H9 (cell line): ENCODE results near the gene STIL. TPM values are rescaled to one million over a fixed set of nuclear protein-coding genes. Genes with fewer than 3 reads are reported as not detected.
"Not testable (repeated sequence)": the region's sequence is repeated elsewhere in the genome, so short reads cannot be mapped to it uniquely, and the experiment has no call there.

Experiments used
- DNase-seq: peaks from one replicate; pipeline ENCODE4 v3.0.0-alpha.2; 2017
- H2AFZ ChIP-seq: one replicate; pipeline ENCODE4 v1.6.1; 2013; ENCODE audit warnings: mild to moderate bottlenecking, low read length, control low read depth, moderate library complexity
- H2AK5ac ChIP-seq: 2 replicates; pipeline ENCODE4 v1.6.1; 2013; ENCODE audit warnings: low read length, control low read depth, mixed read lengths; ENCODE audit not compliant: insufficient read length
- H2BK120ac ChIP-seq: one replicate; pipeline ENCODE4 v1.6.1; 2013; ENCODE audit warnings: low read depth, mild to moderate bottlenecking, low read length, control low read depth, inconsistent platforms; ENCODE audit not compliant: poor library complexity, severe bottlenecking
- H2BK12ac ChIP-seq: 2 replicates; pipeline ENCODE4 v1.6.1; 2013; ENCODE audit warnings: low read length, control low read depth, mixed read lengths, low read depth; ENCODE audit not compliant: insufficient read length
- H2BK15ac ChIP-seq: 2 replicates; pipeline ENCODE4 v1.6.1; 2013; ENCODE audit warnings: low read depth, low read length, control low read depth
- H2BK20ac ChIP-seq: one replicate; pipeline ENCODE4 v1.6.1; 2013; ENCODE audit warnings: low read depth, mild to moderate bottlenecking, low read length, control low read depth, inconsistent platforms; ENCODE audit not compliant: poor library complexity, severe bottlenecking
- H2BK5ac ChIP-seq: 2 replicates; pipeline ENCODE4 v1.6.1; 2013; ENCODE audit warnings: low read length, control low read depth, mixed read lengths; ENCODE audit not compliant: insufficient read length
- H3K14ac ChIP-seq: 2 replicates; pipeline ENCODE4 v1.6.1; 2013; ENCODE audit warnings: low read length, control low read depth; ENCODE audit not compliant: insufficient read depth
- H3K18ac ChIP-seq: 2 replicates; pipeline ENCODE4 v1.6.1; 2013; ENCODE audit warnings: low read depth, mild to moderate bottlenecking, mixed read lengths, low read length, control low read depth; ENCODE audit not compliant: insufficient read length
- H3K23ac ChIP-seq: 2 replicates; pipeline ENCODE4 v1.6.1; 2013; ENCODE audit warnings: low read length, control low read depth, mixed read lengths, low read depth; ENCODE audit not compliant: insufficient read length
- H3K23me2 ChIP-seq: 2 replicates; pipeline ENCODE4 v1.6.1; 2013; ENCODE audit warnings: low read depth, mild to moderate bottlenecking, mixed read lengths, low read length, control low read depth; ENCODE audit not compliant: insufficient read length, poor library complexity, severe bottlenecking
- H3K27ac ChIP-seq: 2 replicates; pipeline ENCODE4 v1.5.1; 2013; ENCODE audit warnings: low read length, control low read depth, mixed read lengths, low read depth; ENCODE audit not compliant: insufficient read length
- H3K27me3 ChIP-seq: 2 replicates; pipeline ENCODE4 v1.6.1; 2013; ENCODE audit warnings: low read length, control low read depth, inconsistent platforms; ENCODE audit not compliant: insufficient read depth
- H3K4ac ChIP-seq: 2 replicates; pipeline ENCODE4 v1.6.1; 2013; ENCODE audit warnings: low read depth, mild to moderate bottlenecking, control low read depth, inconsistent platforms, low read length, moderate library complexity
- H3K4me1 ChIP-seq: 2 replicates; pipeline ENCODE4 v1.6.1; 2013; ENCODE audit warnings: low read length, control low read depth, inconsistent platforms; ENCODE audit not compliant: insufficient read depth
- H3K4me2 ChIP-seq: 2 replicates; pipeline ENCODE4 v1.6.1; 2013; ENCODE audit warnings: low read length, control low read depth, mixed read lengths; ENCODE audit not compliant: insufficient read length, insufficient read depth
- H3K56ac ChIP-seq: 2 replicates; pipeline ENCODE4 v1.6.1; 2013; ENCODE audit warnings: low read depth, mild to moderate bottlenecking, mixed read lengths, low read length, control low read depth; ENCODE audit not compliant: insufficient read length
- H3K79me1 ChIP-seq: 2 replicates; pipeline ENCODE4 v1.6.1; 2013; ENCODE audit warnings: low read depth, mild to moderate bottlenecking, moderate library complexity, low read length, control low read depth, inconsistent platforms; ENCODE audit not compliant: insufficient read depth, poor library complexity, severe bottlenecking
- H3K79me2 ChIP-seq: 2 replicates; pipeline ENCODE4 v1.6.1; 2013; ENCODE audit warnings: low read length, control low read depth, inconsistent platforms; ENCODE audit not compliant: insufficient read depth
- H3K9ac ChIP-seq: 2 replicates; pipeline ENCODE4 v1.6.1; 2013; ENCODE audit warnings: low read length, control low read depth, mixed read lengths; ENCODE audit not compliant: insufficient read length; ENCODE audit errors: extremely low read depth
- H3K9me3 ChIP-seq: one replicate; pipeline ENCODE4 v1.6.1; 2013; ENCODE audit warnings: low read depth, low read length, inconsistent platforms; ENCODE audit not compliant: control insufficient read depth
- H3T11ph ChIP-seq: one replicate; pipeline ENCODE4 v1.6.1; 2013; ENCODE audit warnings: mild to moderate bottlenecking, low read length, control low read depth, inconsistent platforms
- H4K20me1 ChIP-seq: one replicate; pipeline ENCODE4 v1.6.1; 2013; ENCODE audit not compliant: control insufficient read depth, insufficient read length, insufficient read depth
- H4K5ac ChIP-seq: 2 replicates; pipeline ENCODE4 v1.6.1; 2013; ENCODE audit warnings: low read depth, mild to moderate bottlenecking, mixed read lengths, low read length, control low read depth; ENCODE audit not compliant: insufficient read length
- H4K8ac ChIP-seq: replicated peaks from 2 replicates; pipeline ENCODE4 v1.6.1; 2013; ENCODE audit warnings: low read length, control low read depth, mixed read lengths, low read depth; ENCODE audit not compliant: insufficient read length
- H4K91ac ChIP-seq: 2 replicates; pipeline ENCODE4 v1.6.1; 2013; ENCODE audit warnings: low read depth, mild to moderate bottlenecking, moderate library complexity, mixed read lengths, low read length, control low read depth; ENCODE audit not compliant: insufficient read length
- H3K27ac Mint-ChIP-seq, 3 experiments: 2 replicates in 2 of 3; 3 replicates in 1 of 3; pipeline ENCODE4 v1.8.0; 2020 to 2021; ENCODE audit warnings: mixed read lengths in 3 of 3, mild to moderate bottlenecking in 1 of 3, moderate library complexity in 1 of 3
- H3K27me3 Mint-ChIP-seq: 2 replicates; pipeline ENCODE4 v1.8.0; 2021; ENCODE audit warnings: low read depth, mild to moderate bottlenecking, moderate library complexity, mixed read lengths
- H3K36me3 Mint-ChIP-seq, 3 experiments: 2 replicates in 2 of 3; 3 replicates in 1 of 3; pipeline ENCODE4 v1.8.0; 2020 to 2021; ENCODE audit warnings: low read depth in 3 of 3, mixed read lengths in 3 of 3; ENCODE audit not compliant: insufficient read depth in 1 of 3
- H3K4me1 Mint-ChIP-seq, 2 experiments: 2 replicates each; pipeline ENCODE4 v1.8.0; 2020; ENCODE audit warnings: mixed read lengths in 2 of 2
- H3K4me3 Mint-ChIP-seq, 2 experiments: 2 replicates in 1 of 2; 3 replicates in 1 of 2; pipeline ENCODE4 v1.8.0; 2020 to 2021; ENCODE audit warnings: mild to moderate bottlenecking in 2 of 2, mixed read lengths in 2 of 2, moderate library complexity in 1 of 2
- H3K9me3 Mint-ChIP-seq, 2 experiments: 2 replicates in 1 of 2; 3 replicates in 1 of 2; pipeline ENCODE4 v1.8.0; 2020; ENCODE audit warnings: mild to moderate bottlenecking in 2 of 2, mixed read lengths in 2 of 2, moderate library complexity in 1 of 2
- WGBS: extraction: QIAGEN DNeasy Blood & Tissue Kit; methylation state at CpG from one replicate; pipeline ENCODE4 v1.1.7; 2013; ENCODE audit warnings: missing lambda C conversion rate, low lambda C conversion rate, mixed read lengths; ENCODE audit not compliant: insufficient read length; ENCODE audit errors: extremely low coverage; 5-methylcytosine and 5-hydroxymethylcytosine counted together
- total RNA-seq: library from RNA; stranded (reverse); gene quantifications from 2 replicates; pipeline ENCODE4 v1.2.1, GENCODE V29; 2021
- TF ChIP-seq, protein P1 (sequence below): fragments of 200-600 bp; sonication (generic); conservative IDR thresholded peaks from 3 replicates; pipeline ENCODE4 v1.8.0; 2021; ENCODE audit warnings: antibody characterized with exemption, mild to moderate bottlenecking

Gene STIL
- total RNA-seq, 1 experiment from 2014 or later = 26.6 TPM

DNA sequence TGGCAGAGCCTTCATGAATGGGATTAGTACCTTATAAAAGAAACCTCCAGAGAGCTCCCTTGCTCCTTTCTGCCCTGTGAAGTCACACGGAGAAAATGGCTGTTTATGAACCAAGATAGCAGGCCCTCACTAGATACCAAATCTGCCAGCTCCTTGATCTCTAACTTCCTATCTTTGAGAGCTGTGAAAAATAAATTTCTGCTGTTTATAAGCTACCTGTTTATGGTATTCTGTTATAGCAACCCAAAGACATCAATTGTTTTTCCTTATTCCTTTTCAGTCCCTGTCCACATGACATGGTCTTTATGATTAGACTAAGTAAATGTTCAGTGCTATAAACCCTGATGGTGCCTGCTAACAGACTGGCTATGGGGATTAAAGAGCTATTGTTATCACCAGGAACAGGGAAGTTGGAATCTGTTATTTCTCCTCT is 9.7 kb upstream of the STIL start:
- Mint-ChIP-seq H3K27ac (no peak overlapping the region), H3K4me3 (no peak overlapping the region), H3K4me1 (no peaks in the 10 kb centered on the region), H3K27me3 (no peaks in the 10 kb centered on the region), H3K9me3 (no peaks in the 10 kb centered on the region), H3K36me3 (no peaks in the 10 kb centered on the region)
- Histone ChIP-seq H2BK20ac (no peak overlapping the region), H3K27ac (no peak overlapping the region), H3K9me3 (no peaks in the 10 kb centered on the region), H2BK15ac (no peak overlapping the region), H4K8ac (no peak overlapping the region), H2BK12ac (no peak overlapping the region), H3K79me1 (no peaks in the 10 kb centered on the region), H3K23me2 (no peaks in the 10 kb centered on the region), H3K23ac (no peak overlapping the region), H3K18ac (no peak overlapping the region), H3K56ac (no peak overlapping the region), H2AK5ac (no peak overlapping the region), H3K79me2 (no peaks in the 10 kb centered on the region), H2BK120ac (no peak overlapping the region), H3K4me1 (no peaks in the 10 kb centered on the region), H3T11ph (no peak overlapping the region), H3K4ac (no peak overlapping the region), H2AFZ (no peak overlapping the region), H3K4me2 (no peak overlapping the region), H3K9ac (no peak overlapping the region), H2BK5ac (no peak overlapping the region), H4K5ac (no peak overlapping the region), H4K20me1 (no peaks in the 10 kb centered on the region), H4K91ac (no peak overlapping the region), H3K14ac (no peak overlapping the region), H3K27me3 (no peaks in the 10 kb centered on the region)
- TF ChIP-seq, protein P1, sequence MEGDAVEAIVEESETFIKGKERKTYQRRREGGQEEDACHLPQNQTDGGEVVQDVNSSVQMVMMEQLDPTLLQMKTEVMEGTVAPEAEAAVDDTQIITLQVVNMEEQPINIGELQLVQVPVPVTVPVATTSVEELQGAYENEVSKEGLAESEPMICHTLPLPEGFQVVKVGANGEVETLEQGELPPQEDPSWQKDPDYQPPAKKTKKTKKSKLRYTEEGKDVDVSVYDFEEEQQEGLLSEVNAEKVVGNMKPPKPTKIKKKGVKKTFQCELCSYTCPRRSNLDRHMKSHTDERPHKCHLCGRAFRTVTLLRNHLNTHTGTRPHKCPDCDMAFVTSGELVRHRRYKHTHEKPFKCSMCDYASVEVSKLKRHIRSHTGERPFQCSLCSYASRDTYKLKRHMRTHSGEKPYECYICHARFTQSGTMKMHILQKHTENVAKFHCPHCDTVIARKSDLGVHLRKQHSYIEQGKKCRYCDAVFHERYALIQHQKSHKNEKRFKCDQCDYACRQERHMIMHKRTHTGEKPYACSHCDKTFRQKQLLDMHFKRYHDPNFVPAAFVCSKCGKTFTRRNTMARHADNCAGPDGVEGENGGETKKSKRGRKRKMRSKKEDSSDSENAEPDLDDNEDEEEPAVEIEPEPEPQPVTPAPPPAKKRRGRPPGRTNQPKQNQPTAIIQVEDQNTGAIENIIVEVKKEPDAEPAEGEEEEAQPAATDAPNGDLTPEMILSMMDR = no peak
- no peak for DNase-seq
- WGBS = no CpG with 5 or more reads among the region's 1 CpG

DNA sequence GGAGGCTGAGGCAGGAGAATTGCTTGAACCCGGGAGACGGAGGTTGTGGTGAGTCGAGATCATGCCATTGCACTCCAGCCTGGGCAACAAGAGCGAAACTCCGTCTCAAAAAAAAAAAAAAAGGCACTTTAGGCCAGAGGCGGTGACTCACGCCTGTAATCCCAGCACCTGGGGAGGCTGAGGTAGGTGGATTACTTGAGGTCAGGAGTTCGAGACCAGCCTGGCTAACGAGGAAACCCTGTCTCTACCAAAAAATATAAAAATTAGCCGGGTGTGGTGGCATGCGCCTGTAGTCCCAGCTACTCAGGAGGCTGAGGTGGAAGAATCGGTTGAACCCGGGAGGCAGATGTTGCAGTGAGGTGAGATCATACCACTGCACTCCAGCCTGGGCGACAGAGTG is 6.0 kb upstream of the STIL start:
- H3K23ac ChIP-seq, H2BK15ac ChIP-seq, H3K9ac ChIP-seq, H3K27ac ChIP-seq, H3K27me3 ChIP-seq, H3K36me3 Mint-ChIP-seq, H3K4me1 Mint-ChIP-seq, H2BK20ac ChIP-seq, H3K4me3 Mint-ChIP-seq, H3K4me1 ChIP-seq, H3K4ac ChIP-seq, H3K4me2 ChIP-seq, H4K5ac ChIP-seq, H3T11ph ChIP-seq, H4K20me1 ChIP-seq, H2AFZ ChIP-seq, H3K18ac ChIP-seq, H3K56ac ChIP-seq, H3K79me2 ChIP-seq, H3K9me3 Mint-ChIP-seq, H3K27ac Mint-ChIP-seq, H4K8ac ChIP-seq, DNase-seq, H2BK5ac ChIP-seq, H2AK5ac ChIP-seq, H3K14ac ChIP-seq, H3K9me3 ChIP-seq, H2BK120ac ChIP-seq, H3K27me3 Mint-ChIP-seq, H2BK12ac ChIP-seq, H3K23me2 ChIP-seq, H3K79me1 ChIP-seq, H4K91ac ChIP-seq: not testable (repeated sequence)
- no CpG with 5 or more reads among the region's 14 CpGs for WGBS
